GM19193 (cell line): ENCODE measurements around the gene COL8A1.

Experiments used
- POLR2A ChIP-seq: IDR thresholded peaks from 4 replicates; pipeline ENCODE4 v1.6.1; 2011; ENCODE audit not compliant: insufficient read depth, insufficient read length; ENCODE audit errors: extremely low read depth

The COL8A1 gene

GRCh38 chr3:99648516-99648915, 10.1 kb downstream of the COL8A1 start:
- no peak for TF ChIP-seq POLR2A

GRCh38 chr3:99651531-99651930, 13.1 kb downstream of the COL8A1 start:
- TF ChIP-seq POLR2A = no peak

- TF ChIP-seq POLR2A = no peak
Observed at GRCh38 chr3:99656624-99657023, 18.2 kb downstream of the COL8A1 start.

- TF ChIP-seq POLR2A = no peak
Observed at GRCh38 chr3:99658274-99658673, 19.9 kb downstream of the COL8A1 start.

- TF ChIP-seq POLR2A = no peak
Observed at GRCh38 chr3:99659032-99659431, 20.6 kb downstream of the COL8A1 start.

GRCh38 chr3:99659951-99660350, 21.6 kb downstream of the COL8A1 start:
- TF ChIP-seq POLR2A = no peak

- TF ChIP-seq POLR2A = no peak
Observed at GRCh38 chr3:99662838-99663570, 24.6 kb downstream of the COL8A1 start.

- no peak for TF ChIP-seq POLR2A
Observed at GRCh38 chr3:99663977-99664376, 25.6 kb downstream of the COL8A1 start.

- no peak for TF ChIP-seq POLR2A
Observed at GRCh38 chr3:99665017-99665416, 26.6 kb downstream of the COL8A1 start.

GRCh38 chr3:99666201-99666600, 27.8 kb downstream of the COL8A1 start:
- TF ChIP-seq POLR2A = no peak

- no peak for TF ChIP-seq POLR2A
Observed at GRCh38 chr3:99668044-99668443, 29.6 kb downstream of the COL8A1 start.

- TF ChIP-seq POLR2A = no peak
Observed at GRCh38 chr3:99669879-99670555, 31.6 kb downstream of the COL8A1 start.

GRCh38 chr3:99670556-99670950, 32.2 kb downstream of the COL8A1 start:
- no peak for TF ChIP-seq POLR2A

- no peak for TF ChIP-seq POLR2A
Observed at GRCh38 chr3:99674086-99674789, 35.8 kb downstream of the COL8A1 start.

- no peak for TF ChIP-seq POLR2A
Observed at GRCh38 chr3:99678023-99678422, 39.6 kb downstream of the COL8A1 start.

- no peak for TF ChIP-seq POLR2A
Observed at GRCh38 chr3:99678896-99679295, 40.5 kb downstream of the COL8A1 start.
